GM10266 (cell line): ENCODE data around the gene CACNG4.

Source experiments
- DNase-seq: peaks from one replicate; pipeline ENCODE4 v3.0.0; 2012; ENCODE audit errors: extremely low spot score
- CTCF ChIP-seq: IDR thresholded peaks from 2 replicates; pipeline ENCODE4 v1.5.1; 2012; ENCODE audit warnings: mild to moderate bottlenecking, low read depth; ENCODE audit not compliant: control insufficient read depth, insufficient read depth; ENCODE audit errors: missing control alignments

Gene CACNG4

GRCh38 chr17:66935717-66936116 is 28.8 kb upstream of the CACNG4 start:
- TF ChIP-seq CTCF, result no peak
- no peak for DNase-seq

- no peak for TF ChIP-seq CTCF
- DNase-seq, result no peak
Observed at GRCh38 chr17:66938656-66939055, 25.9 kb upstream of the CACNG4 start.

GRCh38 chr17:66939461-66940114 is 24.9 kb upstream of the CACNG4 start:
- no peak for TF ChIP-seq CTCF
- no peak for DNase-seq

DNA sequence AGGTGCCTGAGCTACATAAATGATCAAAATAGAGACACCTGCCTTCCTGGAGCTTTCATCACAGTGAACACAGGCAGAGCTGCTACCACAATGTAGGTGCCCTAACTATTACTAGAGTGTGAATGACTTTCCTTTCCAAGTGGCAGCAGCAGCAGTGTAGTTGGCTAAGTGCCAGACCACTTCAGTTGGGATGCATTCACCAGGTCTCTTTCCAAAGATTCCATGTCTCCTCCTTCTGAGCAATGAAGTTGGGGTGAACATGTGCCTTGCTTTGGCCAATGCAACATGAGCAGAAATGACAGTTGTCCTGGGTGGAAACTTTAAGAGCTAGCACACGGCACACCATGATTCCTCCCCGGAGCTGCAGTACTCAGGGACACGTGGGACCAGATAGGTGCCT is 23.3 kb upstream of the CACNG4 start:
- TF ChIP-seq CTCF, result no peak
- DNase-seq, result no peak

GRCh38 chr17:66941773-66942450 is 22.6 kb upstream of the CACNG4 start:
- DNase-seq, result no peak
- TF ChIP-seq CTCF, result no peak

- DNase-seq, result no peak
- no peak for TF ChIP-seq CTCF
Observed at GRCh38 chr17:66942451-66943264, 21.8 kb upstream of the CACNG4 start.
